KMS-11 (cell line): ENCODE measurements around the gene CASP9.

Source experiments
- H2AFZ ChIP-seq: fragments of 200-600 bp; sonication (generic); 2 replicates; pipeline ENCODE4 v1.6.1; 2016; ENCODE audit warnings: antibody characterized with exemption, mixed run types, low read depth
- H3K27ac ChIP-seq: fragments of 200-600 bp; sonication (generic); 2 replicates; pipeline ENCODE4 v1.6.1; 2016; ENCODE audit warnings: mild to moderate bottlenecking, mixed run types
- H3K27me3 ChIP-seq: fragments of 200-600 bp; sonication (generic); 2 replicates; pipeline ENCODE4 v1.6.1; 2017; ENCODE audit warnings: mild to moderate bottlenecking, low read depth, mixed run types, moderate library complexity; ENCODE audit not compliant: insufficient read depth
- H3K36me3 ChIP-seq: fragments of 200-600 bp; sonication (generic); 2 replicates; pipeline ENCODE4 v1.6.1; 2017; ENCODE audit warnings: mild to moderate bottlenecking, mixed run types; ENCODE audit not compliant: insufficient read depth
- H3K4me1 ChIP-seq: fragments of 200-600 bp; sonication (generic); 2 replicates; pipeline ENCODE4 v1.6.1; 2016; ENCODE audit warnings: mild to moderate bottlenecking, low read depth, mixed run types; ENCODE audit not compliant: poor library complexity, severe bottlenecking
- H3K4me2 ChIP-seq: fragments of 200-600 bp; sonication (generic); 2 replicates; pipeline ENCODE4 v1.7.0; 2016; ENCODE audit warnings: mild to moderate bottlenecking, mixed run types
- H3K4me3 ChIP-seq: fragments of 200-600 bp; sonication (generic); IDR thresholded peaks from 2 replicates; pipeline ENCODE4 v1.6.1; 2017; ENCODE audit warnings: low read depth, low read length, mixed read lengths; ENCODE audit not compliant: insufficient read depth
- H3K79me2 ChIP-seq: fragments of 200-600 bp; sonication (generic); 2 replicates; pipeline ENCODE4 v1.6.1; 2016; ENCODE audit warnings: low read depth, mixed run types; ENCODE audit not compliant: insufficient read depth
- H3K9ac ChIP-seq: fragments of 200-600 bp; sonication (generic); 2 replicates; pipeline ENCODE4 v1.6.1; 2016; ENCODE audit warnings: mild to moderate bottlenecking, mixed run types
- H4K20me1 ChIP-seq: fragments of 200-600 bp; sonication (generic); 2 replicates; pipeline ENCODE4 v1.6.1; 2016; ENCODE audit warnings: mild to moderate bottlenecking, mixed run types; ENCODE audit not compliant: insufficient read depth
- TF ChIP-seq, protein P1 (sequence below): fragments of 200-600 bp; sonication (generic); conservative IDR thresholded peaks from 2 replicates; pipeline ENCODE4 v1.6.1; 2017; ENCODE audit warnings: low read depth, mild to moderate bottlenecking, antibody characterized with exemption, low read length, moderate library complexity, mixed read lengths

Gene CASP9

DNA sequence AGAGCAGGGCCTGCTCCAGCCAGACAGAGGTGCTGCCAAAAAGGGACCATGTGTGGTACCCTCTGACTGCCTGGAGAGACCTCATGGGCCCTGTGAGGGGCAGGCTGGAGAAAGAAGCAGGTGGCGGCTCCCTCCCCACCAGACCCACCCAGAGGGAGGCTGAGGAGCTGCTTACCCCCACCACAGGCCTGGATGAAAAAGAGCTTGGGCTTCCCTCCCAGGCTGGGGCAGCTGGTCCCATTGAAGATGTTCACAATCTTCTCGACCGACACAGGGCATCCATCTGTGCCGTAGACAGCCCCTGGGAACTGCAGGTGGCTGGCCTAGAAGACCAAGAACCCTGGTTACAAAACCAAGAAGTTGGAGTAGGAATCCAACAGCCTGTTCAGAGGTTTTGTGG lies 19.6 kb downstream of the CASP9 start:
- Histone ChIP-seq H3K27ac (no peak overlapping the region), H3K27me3 (no peaks in the 10 kb centered on the region), H3K9ac (no peak overlapping the region), H3K4me2 (no peak overlapping the region), H3K4me3 (no peak overlapping the region), H4K20me1 (no peaks in the 10 kb centered on the region), H3K4me1 (no peaks in the 10 kb centered on the region), H2AFZ (no peak overlapping the region), H3K36me3 (no peaks in the 10 kb centered on the region), H3K79me2 (no peaks in the 10 kb centered on the region)
- TF ChIP-seq, protein P1, sequence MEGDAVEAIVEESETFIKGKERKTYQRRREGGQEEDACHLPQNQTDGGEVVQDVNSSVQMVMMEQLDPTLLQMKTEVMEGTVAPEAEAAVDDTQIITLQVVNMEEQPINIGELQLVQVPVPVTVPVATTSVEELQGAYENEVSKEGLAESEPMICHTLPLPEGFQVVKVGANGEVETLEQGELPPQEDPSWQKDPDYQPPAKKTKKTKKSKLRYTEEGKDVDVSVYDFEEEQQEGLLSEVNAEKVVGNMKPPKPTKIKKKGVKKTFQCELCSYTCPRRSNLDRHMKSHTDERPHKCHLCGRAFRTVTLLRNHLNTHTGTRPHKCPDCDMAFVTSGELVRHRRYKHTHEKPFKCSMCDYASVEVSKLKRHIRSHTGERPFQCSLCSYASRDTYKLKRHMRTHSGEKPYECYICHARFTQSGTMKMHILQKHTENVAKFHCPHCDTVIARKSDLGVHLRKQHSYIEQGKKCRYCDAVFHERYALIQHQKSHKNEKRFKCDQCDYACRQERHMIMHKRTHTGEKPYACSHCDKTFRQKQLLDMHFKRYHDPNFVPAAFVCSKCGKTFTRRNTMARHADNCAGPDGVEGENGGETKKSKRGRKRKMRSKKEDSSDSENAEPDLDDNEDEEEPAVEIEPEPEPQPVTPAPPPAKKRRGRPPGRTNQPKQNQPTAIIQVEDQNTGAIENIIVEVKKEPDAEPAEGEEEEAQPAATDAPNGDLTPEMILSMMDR: no peak

DNA sequence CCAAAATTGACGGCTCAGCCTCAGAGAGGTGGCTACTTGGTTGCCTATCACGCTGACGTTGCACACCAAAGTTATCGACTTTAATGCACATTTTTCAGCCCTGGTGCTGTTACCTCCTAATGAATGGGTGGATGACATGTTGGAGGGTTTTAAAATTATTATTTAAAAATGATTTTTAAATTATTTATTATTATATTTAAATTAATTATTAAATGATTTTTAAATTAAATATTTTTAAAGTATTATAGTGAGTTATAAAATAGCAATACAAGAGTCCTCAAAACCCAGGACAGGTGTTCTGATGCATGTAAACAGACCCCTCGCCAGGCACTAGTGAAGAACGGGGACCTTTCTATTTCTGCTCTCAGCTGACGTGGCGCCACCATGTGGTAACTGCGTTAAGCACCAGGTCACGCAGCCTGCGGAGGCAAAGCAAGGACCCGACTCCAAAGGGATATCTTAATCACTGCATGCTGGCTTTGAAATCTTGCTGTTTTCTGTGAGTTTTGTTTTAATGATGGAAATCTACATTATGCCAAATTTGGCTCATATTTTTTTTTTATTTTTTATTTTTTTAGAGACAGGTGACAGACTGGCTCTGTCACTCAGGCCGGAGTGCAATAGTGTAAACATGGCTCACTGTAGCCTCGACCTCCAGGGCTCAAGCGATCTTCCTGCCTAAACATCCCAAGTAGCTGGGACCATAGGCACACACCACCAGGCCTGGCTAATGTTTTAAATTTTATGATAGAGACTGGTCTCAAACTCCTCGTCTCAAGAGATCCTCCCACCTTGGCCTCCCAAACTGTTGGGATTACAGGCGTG lies 22.6 kb downstream of the CASP9 start:
- Histone ChIP-seq H3K4me3 (no peak overlapping the region), H3K27me3 (no peaks in the 10 kb centered on the region), H3K9ac (no peak overlapping the region), H2AFZ (no peak overlapping the region), H3K4me1 (no peaks in the 10 kb centered on the region), H3K4me2 (no peak overlapping the region), H3K79me2 (no peaks in the 10 kb centered on the region), H3K27ac (no peak overlapping the region), H3K36me3 (no peaks in the 10 kb centered on the region), H4K20me1 (no peaks in the 10 kb centered on the region)
- TF ChIP-seq, protein P1: peak; percentile 50; the same call in 1 of the 2 replicates

DNA sequence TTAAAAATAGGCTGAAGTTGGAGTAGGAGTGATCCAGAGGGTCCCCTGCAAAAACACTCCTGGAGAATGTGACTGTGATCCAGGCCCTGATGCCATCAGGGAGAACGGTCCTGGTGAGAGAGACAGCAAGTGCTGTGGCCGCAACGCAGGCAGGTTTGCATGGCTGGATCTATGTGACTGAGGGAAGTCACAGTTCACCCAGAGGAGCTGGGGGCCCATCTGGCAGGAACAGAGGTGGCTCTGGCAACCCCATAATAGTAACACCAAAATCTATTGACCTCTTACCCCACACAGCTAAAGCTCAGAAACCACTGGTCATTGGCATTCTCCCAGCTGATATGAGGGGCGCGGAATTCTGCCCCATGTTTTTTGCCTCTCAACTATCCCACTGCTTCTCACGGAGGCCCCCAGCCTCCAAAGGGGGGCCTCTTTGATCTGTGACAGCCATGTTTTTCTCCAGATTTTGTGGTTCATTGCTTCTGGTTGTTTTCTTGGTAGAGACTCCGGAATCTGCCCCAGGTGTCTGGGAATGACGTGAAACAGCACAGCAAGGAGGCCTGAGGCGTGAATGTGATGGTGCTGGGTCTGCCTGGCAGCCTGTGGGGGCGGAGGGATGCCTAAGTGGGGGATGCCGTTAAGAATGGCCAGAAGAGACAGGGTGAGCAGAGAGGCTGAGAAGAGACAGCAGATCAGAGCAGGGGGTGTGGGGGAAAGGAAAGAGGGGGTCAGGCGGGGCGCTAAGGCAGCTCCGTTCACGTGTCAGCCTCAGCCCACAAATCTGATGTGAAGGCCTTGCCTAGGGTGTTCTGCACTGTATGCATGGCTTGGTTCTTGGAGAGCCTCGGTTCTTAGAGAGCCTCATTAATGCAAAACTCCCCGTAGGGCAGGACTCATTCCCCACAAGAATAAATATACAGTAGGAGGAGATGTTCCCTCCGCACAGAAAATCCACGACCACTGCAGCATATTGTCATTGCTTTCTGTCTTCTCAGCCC lies 23.5 kb downstream of the CASP9 start:
- no peak overlapping the region for H2AFZ ChIP-seq
- H3K4me3 ChIP-seq: no peak overlapping the region
- H3K36me3 ChIP-seq: no peaks in the 10 kb centered on the region
- H3K9ac ChIP-seq: no peak overlapping the region
- TF ChIP-seq, protein P1: no peak
- no peaks in the 10 kb centered on the region for H3K4me1 ChIP-seq
- no peaks in the 10 kb centered on the region for H3K79me2 ChIP-seq
- no peak overlapping the region for H3K4me2 ChIP-seq
- no peaks in the 10 kb centered on the region for H4K20me1 ChIP-seq
- 0 out of 2 replicates have a peak, but pooled peaks cover 2% of the 10 kb centered on the region for H3K27me3 ChIP-seq
- H3K27ac ChIP-seq: no peak overlapping the region

DNA sequence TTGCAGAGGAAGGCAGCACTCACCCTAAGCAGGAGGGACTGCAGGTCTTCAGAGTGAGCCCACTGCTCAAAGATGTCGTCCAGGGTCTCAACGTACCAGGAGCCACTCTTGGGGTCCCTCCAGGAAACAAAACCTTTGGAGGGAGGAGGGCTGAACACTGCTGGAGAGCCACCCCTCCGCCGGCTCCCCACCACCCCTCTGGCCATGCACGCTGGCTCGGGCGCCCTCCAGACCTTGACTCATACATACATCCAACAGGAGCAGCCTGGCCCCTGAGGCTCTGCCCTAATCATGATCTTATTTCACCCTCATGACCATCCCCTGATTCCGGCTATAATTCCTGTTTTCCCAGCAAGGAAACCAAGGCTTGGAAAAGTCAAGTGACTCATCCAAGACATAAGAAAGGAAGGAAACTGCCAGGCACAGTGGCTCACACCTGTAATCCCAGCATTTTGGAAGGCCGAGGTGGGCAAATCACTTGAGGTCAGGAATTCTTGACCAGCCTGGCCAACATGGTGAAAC lies 30.1 kb downstream of the CASP9 start:
- Histone ChIP-seq H4K20me1 (no peaks in the 10 kb centered on the region), H3K36me3 (no peaks in the 10 kb centered on the region), H3K4me1 (no peaks in the 10 kb centered on the region), H3K27me3 (0 out of 2 replicates have a peak, but pooled peaks cover 2% of the 10 kb centered on the region), H3K27ac (no peak overlapping the region), H2AFZ (no peak overlapping the region), H3K79me2 (no peaks in the 10 kb centered on the region), H3K9ac (no peak overlapping the region), H3K4me3 (no peak overlapping the region), H3K4me2 (no peak overlapping the region)
- TF ChIP-seq, protein P1: no peak
